GM23338 (cell line): ENCODE data around the gene PDZD7.

ENCODE experiments used
- CREB1 ChIP-seq: fragments of 250-450 bp; sonication (Bioruptor Pico); IDR thresholded peaks from 2 replicates; pipeline ENCODE4 v1.5.0; 2020; ENCODE audit warnings: low read depth, mild to moderate bottlenecking, moderate library complexity
- EZH2 ChIP-seq: fragments of 200-600 bp; sonication (generic); IDR thresholded peaks from one replicate; pipeline ENCODE4 v1.8.0; 2017; ENCODE audit warnings: antibody characterized with exemption, mild to moderate bottlenecking, low read depth; ENCODE audit not compliant: unreplicated experiment
- EZH2phosphoT487 ChIP-seq: fragments of 200-600 bp; sonication (generic); IDR thresholded peaks from one replicate; pipeline ENCODE4 v1.8.1; 2018; ENCODE audit warnings: antibody characterized with exemption; ENCODE audit not compliant: unreplicated experiment
- NANOG ChIP-seq: IDR thresholded peaks from 2 replicates; pipeline ENCODE4 v1.6.1; 2016; ENCODE audit warnings: antibody characterized with exemption, borderline replicate concordance
- POLR2AphosphoS5 ChIP-seq: IDR thresholded peaks from 2 replicates; pipeline ENCODE4 v1.6.1; 2016; ENCODE audit warnings: antibody characterized with exemption, low read depth
- ZNF114 ChIP-seq: fragments of 250-450 bp; sonication (Bioruptor Pico); IDR thresholded peaks from 2 replicates; pipeline ENCODE4 v1.5.0; 2020; ENCODE audit warnings: mild to moderate bottlenecking, moderate library complexity
- TF ChIP-seq, protein P1 (sequence below), 2 experiments: fragments of 200-600 bp in 1 of 2; sonication (generic) in 1 of 2; conservative IDR thresholded peaks; 2 replicates each; pipeline versions ENCODE4 v1.5.1 to v1.6.1; 2016 to 2017; ENCODE audit warnings: antibody characterized with exemption in 2 of 2, low read depth in 2 of 2, mild to moderate bottlenecking in 2 of 2, moderate library complexity in 1 of 2
- TF ChIP-seq, protein P2 (sequence below): IDR thresholded peaks from one replicate; pipeline ENCODE4 v1.6.1; 2018; ENCODE audit warnings: antibody characterized with exemption; ENCODE audit not compliant: unreplicated experiment

DNA sequence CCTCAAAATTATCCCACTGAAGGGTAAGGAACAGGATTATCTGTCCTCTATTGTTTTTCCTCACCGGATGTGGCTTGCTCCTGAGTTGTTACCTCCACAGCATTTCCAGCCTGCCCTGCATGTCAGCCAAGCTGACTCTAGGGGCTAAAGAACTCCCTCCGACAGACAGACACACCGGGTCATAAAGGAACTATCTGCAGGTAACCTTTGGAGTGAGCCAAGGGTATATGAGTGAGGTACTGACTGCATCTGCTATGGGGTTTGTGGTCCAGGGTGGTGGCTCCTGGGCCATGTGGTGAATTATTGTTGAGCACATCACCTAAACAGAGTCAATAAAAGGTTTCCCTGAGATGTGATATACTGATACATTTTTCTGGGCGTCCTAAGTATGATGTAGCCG is 23.9 kb upstream of the PDZD7 start:
- TF ChIP-seq EZH2 (no peak), CREB1 (CRISPR knock-in tag) (no peak), EZH2phosphoT487 (no peak), POLR2AphosphoS5 (no peak), NANOG (no peak), ZNF114 (CRISPR knock-in tag) (no peak)
- TF ChIP-seq, protein P1, sequence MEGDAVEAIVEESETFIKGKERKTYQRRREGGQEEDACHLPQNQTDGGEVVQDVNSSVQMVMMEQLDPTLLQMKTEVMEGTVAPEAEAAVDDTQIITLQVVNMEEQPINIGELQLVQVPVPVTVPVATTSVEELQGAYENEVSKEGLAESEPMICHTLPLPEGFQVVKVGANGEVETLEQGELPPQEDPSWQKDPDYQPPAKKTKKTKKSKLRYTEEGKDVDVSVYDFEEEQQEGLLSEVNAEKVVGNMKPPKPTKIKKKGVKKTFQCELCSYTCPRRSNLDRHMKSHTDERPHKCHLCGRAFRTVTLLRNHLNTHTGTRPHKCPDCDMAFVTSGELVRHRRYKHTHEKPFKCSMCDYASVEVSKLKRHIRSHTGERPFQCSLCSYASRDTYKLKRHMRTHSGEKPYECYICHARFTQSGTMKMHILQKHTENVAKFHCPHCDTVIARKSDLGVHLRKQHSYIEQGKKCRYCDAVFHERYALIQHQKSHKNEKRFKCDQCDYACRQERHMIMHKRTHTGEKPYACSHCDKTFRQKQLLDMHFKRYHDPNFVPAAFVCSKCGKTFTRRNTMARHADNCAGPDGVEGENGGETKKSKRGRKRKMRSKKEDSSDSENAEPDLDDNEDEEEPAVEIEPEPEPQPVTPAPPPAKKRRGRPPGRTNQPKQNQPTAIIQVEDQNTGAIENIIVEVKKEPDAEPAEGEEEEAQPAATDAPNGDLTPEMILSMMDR (conservative IDR thresholded peaks at IDR 0.05; ENCODE audit: low read depth in 2 of 2) = no peak
- TF ChIP-seq, protein P2, sequence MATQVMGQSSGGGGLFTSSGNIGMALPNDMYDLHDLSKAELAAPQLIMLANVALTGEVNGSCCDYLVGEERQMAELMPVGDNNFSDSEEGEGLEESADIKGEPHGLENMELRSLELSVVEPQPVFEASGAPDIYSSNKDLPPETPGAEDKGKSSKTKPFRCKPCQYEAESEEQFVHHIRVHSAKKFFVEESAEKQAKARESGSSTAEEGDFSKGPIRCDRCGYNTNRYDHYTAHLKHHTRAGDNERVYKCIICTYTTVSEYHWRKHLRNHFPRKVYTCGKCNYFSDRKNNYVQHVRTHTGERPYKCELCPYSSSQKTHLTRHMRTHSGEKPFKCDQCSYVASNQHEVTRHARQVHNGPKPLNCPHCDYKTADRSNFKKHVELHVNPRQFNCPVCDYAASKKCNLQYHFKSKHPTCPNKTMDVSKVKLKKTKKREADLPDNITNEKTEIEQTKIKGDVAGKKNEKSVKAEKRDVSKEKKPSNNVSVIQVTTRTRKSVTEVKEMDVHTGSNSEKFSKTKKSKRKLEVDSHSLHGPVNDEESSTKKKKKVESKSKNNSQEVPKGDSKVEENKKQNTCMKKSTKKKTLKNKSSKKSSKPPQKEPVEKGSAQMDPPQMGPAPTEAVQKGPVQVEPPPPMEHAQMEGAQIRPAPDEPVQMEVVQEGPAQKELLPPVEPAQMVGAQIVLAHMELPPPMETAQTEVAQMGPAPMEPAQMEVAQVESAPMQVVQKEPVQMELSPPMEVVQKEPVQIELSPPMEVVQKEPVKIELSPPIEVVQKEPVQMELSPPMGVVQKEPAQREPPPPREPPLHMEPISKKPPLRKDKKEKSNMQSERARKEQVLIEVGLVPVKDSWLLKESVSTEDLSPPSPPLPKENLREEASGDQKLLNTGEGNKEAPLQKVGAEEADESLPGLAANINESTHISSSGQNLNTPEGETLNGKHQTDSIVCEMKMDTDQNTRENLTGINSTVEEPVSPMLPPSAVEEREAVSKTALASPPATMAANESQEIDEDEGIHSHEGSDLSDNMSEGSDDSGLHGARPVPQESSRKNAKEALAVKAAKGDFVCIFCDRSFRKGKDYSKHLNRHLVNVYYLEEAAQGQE = no peak
